Astrocyte of the spinal cord (primary cell): ENCODE measurements around the gene HSPB2.
A peak's percentile ranks its signal among the peaks of the same experiment; 100 is the strongest.

Experiments
- DNase-seq: peaks from one replicate; pipeline ENCODE4 v3.0.0; 2011; ENCODE audit warnings: low read depth, low spot score
- H3K4me3 ChIP-seq: 2 replicates; pipeline ENCODE4 v1.5.1; 2011; ENCODE audit warnings: low read depth, mild to moderate bottlenecking, low read length, moderate library complexity
- in situ Hi-C: cut with HindIII; loops from 2 replicates; pipeline ENCODE4 v1.10.0; 2017; ENCODE audit warnings: low sequenced_read_pairs
- TF ChIP-seq, protein P1 (sequence below): IDR thresholded peaks from 2 replicates; pipeline ENCODE4 v1.5.1; 2012; ENCODE audit warnings: low read depth, mild to moderate bottlenecking, low read length, inconsistent platforms

HSPB2 gene

DNA sequence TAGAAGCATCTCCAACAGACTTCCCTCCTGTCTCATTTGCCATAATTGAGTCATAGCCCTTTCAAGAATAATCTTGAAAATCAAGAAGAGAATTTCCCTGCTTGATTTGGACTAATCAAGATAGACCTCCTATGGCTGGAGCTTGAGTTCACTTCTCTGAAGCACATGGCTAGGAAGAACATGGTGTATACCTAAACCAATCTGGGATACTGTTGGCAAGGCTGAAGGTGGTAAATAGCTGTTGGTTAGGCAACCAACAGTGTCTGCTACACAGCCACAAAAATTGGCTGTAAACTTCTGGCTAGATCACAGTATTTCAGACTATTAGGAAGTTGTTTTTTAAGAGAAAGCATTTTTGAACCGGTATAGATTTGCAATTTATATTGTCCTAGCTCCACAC, 5.9 kb upstream of the HSPB2 start:
- in situ Hi-C loops: no loop called here
- TF ChIP-seq, protein P1, sequence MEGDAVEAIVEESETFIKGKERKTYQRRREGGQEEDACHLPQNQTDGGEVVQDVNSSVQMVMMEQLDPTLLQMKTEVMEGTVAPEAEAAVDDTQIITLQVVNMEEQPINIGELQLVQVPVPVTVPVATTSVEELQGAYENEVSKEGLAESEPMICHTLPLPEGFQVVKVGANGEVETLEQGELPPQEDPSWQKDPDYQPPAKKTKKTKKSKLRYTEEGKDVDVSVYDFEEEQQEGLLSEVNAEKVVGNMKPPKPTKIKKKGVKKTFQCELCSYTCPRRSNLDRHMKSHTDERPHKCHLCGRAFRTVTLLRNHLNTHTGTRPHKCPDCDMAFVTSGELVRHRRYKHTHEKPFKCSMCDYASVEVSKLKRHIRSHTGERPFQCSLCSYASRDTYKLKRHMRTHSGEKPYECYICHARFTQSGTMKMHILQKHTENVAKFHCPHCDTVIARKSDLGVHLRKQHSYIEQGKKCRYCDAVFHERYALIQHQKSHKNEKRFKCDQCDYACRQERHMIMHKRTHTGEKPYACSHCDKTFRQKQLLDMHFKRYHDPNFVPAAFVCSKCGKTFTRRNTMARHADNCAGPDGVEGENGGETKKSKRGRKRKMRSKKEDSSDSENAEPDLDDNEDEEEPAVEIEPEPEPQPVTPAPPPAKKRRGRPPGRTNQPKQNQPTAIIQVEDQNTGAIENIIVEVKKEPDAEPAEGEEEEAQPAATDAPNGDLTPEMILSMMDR: no peak

DNA sequence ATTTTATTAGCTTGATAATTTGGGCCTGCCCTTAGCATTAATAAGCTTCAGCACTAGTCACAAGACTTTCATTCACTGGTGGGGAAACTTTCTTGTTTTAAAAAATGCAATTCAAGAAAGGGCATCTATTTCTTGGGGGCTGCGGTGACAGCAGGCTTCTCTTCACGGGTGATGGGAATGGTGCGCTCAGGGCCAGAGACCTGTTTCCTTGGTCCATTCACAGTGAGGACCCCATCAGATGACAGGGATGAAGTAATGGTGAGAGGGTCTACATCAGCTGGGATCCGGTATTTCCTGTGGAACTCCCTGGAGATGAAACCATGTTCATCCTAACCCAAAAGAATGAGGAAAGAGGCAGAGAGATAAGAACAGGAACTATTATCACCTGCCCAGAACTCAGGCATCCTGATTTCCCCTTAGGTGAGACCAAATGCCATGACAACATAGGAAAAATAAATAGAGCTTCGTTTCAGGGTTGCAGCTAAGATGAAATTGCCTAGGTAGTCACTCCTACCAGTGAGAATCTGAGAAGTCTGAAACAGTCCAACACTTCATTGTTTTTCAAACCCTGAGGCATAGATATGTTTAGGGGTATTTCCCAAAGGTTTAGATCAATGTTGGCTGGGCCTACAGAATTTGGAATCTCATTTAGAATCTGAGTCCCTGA, 3.8 kb upstream of the HSPB2 start:
- in situ Hi-C loops: no loop called here
- TF ChIP-seq, protein P1: no peak
- DNase-seq: no peak
- no peak overlapping the region for H3K4me3 ChIP-seq

More for the DNA sequence above, 5.9 kb upstream of the HSPB2 start:
- H3K4me3 ChIP-seq: no peak overlapping the region
- DNase-seq: no peak

DNA sequence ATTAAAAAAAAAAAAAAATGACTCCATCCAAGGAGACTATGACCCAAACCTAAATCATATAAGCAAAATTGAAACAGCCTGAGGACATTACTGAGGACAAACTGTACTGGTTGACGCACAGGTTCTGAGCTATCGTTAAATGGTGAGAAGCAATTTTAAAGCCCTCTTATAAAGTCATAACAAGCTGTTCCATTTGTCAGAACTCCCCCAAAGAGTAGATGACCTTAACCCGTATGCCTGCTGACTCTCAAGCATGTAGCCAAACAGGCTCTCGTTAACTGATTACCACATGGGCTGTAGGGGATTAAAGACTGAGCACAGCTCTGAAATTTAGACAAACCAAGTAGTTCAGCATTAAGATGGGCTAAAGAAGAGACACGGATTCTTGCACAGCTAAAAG, 3.2 kb upstream of the HSPB2 start:
- no peak overlapping the region for H3K4me3 ChIP-seq
- in situ Hi-C loops: no loop called here
- no peak for DNase-seq
- TF ChIP-seq, protein P1: no peak

DNA sequence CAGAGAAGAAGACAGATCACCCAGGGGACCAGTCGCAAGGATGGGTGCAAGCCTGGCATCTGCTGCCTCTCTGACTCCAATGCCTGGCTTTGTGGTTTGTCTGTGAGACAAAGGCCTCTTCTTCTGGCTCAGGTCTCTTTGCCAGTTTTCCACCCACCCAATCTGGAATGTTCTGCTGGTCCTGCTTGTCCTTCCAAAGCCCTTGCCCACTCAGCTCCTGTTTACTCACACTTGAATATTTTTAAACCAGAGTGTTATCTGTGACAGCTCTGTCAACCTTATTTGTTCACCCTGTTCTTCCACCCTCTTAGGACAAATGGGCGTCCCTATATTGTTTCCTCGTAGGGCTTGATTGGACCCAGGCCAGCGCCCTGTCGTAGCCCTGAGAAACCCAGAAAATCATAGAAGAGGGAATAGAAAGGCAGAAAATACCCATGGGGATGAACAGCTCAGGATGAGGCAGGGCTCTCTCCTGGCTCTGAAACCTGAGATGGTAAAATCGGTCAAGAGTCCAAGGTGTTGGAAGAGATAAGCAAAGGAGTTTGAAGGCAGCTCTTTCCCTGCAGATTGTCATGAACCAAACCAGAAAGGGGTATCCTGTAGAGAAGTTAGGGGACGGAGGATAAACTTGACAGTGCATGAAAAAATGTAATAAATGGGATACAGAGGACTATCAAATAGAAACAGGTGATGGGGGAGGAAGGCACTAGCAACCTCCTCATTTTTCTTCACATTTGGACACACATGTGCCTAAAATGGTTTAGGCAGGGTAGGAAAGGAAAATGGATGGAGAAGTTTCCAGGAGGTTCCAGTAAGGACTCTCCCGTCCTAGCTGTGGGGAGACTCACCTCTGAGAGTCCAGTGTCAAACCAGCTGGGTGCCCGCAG, 1.6 kb upstream of the HSPB2 start:
- H3K4me3 ChIP-seq: no peak overlapping the region
- no peak for DNase-seq
- TF ChIP-seq, protein P1: no peak
- in situ Hi-C loops: no loop called here

DNA sequence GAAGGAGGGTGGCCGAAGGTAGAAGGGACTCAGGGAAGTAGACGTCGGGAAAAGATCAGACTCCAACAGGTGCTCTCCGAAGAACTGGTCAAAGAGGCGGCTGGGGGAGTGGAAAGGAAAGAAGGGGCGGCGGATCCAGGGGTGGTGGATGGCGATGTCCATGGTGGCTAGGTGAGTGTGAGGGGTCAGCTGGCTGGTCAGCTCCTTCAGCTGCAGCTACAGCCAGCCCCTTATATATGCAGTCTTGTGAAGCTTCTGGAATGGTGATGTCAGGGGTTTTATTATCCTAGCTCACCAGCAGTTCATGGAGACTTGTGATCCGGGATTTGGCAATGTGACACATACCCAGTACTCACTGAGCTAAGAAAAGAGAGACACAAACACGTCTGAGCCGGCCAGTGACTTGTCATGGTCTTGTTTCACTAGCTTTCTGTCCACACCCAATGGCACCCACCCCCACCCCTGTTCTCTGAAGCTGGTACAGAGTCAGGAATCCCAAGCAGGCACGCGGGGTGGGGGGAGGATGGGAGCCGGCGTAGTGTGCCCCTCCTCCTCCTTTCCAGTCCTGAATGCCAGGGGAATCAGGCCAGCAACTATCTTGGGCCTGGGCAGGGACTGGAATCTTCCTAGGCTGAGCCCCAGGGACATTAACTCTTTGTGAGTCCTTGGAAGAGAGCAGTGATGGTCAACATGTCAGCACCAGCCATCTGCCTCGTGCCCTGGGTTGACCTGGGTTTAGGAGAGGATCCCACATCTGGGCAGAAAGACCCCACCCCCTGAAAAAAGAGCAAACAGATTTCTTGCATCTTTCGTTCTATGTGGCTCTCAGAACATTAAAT, 752 bp upstream of the HSPB2 start, which contains the start of gene CRYAB:
Gene CRYAB, minus strand, starts transcription at position 208 of the 839 bp plus-strand sequence. Its CDS starts 46 bp downstream, at position 162.
- in situ Hi-C loops: no loop called here
- H3K4me3 ChIP-seq: peak within 1 kb of the TSS; percentile 12
- peak; percentile 49 for DNase-seq
- TF ChIP-seq, protein P1: no peak
